ENCODE data around the gene COX5B. TPM values are rescaled to one million over a fixed set of nuclear protein-coding genes. Genes with fewer than 3 reads are reported as not detected.
"Not testable (repeated sequence)": the region's sequence is repeated elsewhere in the genome, so short reads cannot be mapped to it uniquely, and the experiment has no call there.

Gene COX5B
- total RNA-seq, 1 donor from 2014 or later: 345 TPM

- DNase-seq (ENCODE audit: low spot score): no peak
These were observed 8.4 kb downstream of the COX5B start for GRCh38 chr2:97654309-97654708.

- DNase-seq (ENCODE audit: low spot score): no peak
These were observed 8.9 kb downstream of the COX5B start for GRCh38 chr2:97654791-97655190.

GRCh38 chr2:97656129-97656755 is 10.4 kb downstream of the COX5B start:
- no peak for DNase-seq (ENCODE audit: low spot score)

- no peak for DNase-seq (ENCODE audit: low spot score)
These were observed 11.2 kb downstream of the COX5B start for GRCh38 chr2:97656905-97657587.

GRCh38 chr2:97657986-97658690 is 12.3 kb downstream of the COX5B start:
- DNase-seq (ENCODE audit: low spot score): no peak

GRCh38 chr2:97658691-97659157 is 12.9 kb downstream of the COX5B start:
- DNase-seq (ENCODE audit: low spot score): no peak

- no peak for DNase-seq (ENCODE audit: low spot score)
These were observed 13.6 kb downstream of the COX5B start for GRCh38 chr2:97659256-97660043.

- no peak for DNase-seq (ENCODE audit: low spot score)
These were observed 14.3 kb downstream of the COX5B start for GRCh38 chr2:97660044-97660774.

GRCh38 chr2:97660775-97661389 is 15.0 kb downstream of the COX5B start:
- DNase-seq (ENCODE audit: low spot score): no peak

- DNase-seq (ENCODE audit: low spot score): no peak
These were observed 16.1 kb downstream of the COX5B start for GRCh38 chr2:97661927-97662326.

- no peak for DNase-seq (ENCODE audit: low spot score)
These were observed 16.6 kb downstream of the COX5B start for GRCh38 chr2:97662386-97662894.

GRCh38 chr2:97662895-97663625 is 17.2 kb downstream of the COX5B start:
- DNase-seq (ENCODE audit: low spot score): peak; percentile 53

GRCh38 chr2:97663626-97663961 is 17.7 kb downstream of the COX5B start:
- no peak for DNase-seq (ENCODE audit: low spot score)

GRCh38 chr2:97663962-97664635 is 18.2 kb downstream of the COX5B start, which contains the start of gene ACTR1B:
Gene ACTR1B, minus strand, starts transcription at chr2:97664044. Its CDS starts 154 bp downstream, at chr2:97663890.
- DNase-seq (ENCODE audit: low spot score): peak; percentile 98

- DNase-seq (ENCODE audit: low spot score): no peak
These were observed 18.7 kb downstream of the COX5B start for GRCh38 chr2:97664636-97664970.

GRCh38 chr2:97669448-97669847 is 23.6 kb downstream of the COX5B start, which contains the start of gene C2orf92:
Gene C2orf92, plus strand, starts transcription at chr2:97669713. Its CDS starts 76 bp downstream, at chr2:97669789.
- DNase-seq (ENCODE audit: low spot score): no peak

- no peak for DNase-seq (ENCODE audit: low spot score)
These were observed 24.6 kb downstream of the COX5B start for GRCh38 chr2:97670471-97670870.

GRCh38 chr2:97671526-97671925 is 25.7 kb downstream of the COX5B start:
- no peak for DNase-seq (ENCODE audit: low spot score)

- DNase-seq (ENCODE audit: low spot score): not testable (repeated sequence)
These were observed 26.8 kb downstream of the COX5B start for GRCh38 chr2:97672606-97673140.

All from mucosa of gallbladder (tissue), 1 donor.